CD1c-positive myeloid dendritic cell (primary cell): Measurements from ENCODE around the gene MBD2.
"Not testable (repeated sequence)": the region's sequence is repeated elsewhere in the genome, so short reads cannot be mapped to it uniquely, and the experiment has no call there.

Source experiments
- DNase-seq: peaks from one replicate; pipeline ENCODE4 v3.0.0-alpha.2; 2016; ENCODE audit errors: extremely low spot score

The MBD2 gene

DNA sequence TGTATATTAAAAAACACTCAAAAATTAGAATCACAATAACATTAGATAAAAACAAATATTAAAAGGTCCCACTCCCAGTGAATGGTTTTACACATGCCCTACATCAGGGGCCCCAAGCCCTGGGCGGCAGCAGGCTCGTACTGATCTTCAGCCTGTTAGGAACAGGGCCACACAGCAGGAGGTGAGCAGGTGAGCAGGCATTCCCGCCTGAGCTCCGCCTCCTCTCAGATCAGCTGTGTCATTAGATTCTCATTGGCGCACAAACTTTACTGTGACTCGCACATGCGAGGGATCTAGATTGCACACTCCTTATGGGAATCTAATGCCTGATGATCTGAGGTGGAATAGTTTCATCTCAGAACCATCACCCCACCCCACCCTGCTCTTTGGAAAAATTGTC lies 74.2 kb downstream of the MBD2 start:
- no peak for DNase-seq

DNA sequence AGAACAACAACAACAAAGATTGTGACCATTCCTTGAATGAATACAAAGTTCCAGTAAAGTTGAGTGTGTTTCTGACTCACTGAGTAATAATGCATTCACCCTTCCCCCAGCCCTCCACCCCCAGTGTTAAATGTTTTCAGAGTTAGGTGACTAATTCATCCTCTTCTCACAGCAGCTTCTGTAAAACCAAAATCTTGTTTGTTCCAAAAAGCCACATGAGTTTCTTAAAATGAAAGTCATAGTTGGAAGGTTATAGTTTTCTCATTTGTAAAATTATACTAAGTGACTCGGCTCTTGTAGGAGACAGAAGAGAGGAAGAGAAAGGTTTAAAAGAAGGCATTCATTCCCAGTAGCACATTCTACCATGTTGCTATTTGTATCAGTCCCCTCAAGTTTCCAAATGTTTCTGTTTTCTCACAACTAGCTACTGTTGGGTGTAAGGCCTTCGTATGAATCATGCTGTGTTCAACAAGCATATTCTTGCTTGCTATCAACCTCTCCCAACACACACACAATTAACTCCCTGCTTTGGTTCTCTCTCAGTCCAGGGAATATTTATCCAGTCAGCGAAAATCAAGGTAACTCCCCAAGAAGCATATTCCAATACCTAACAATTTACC lies 75.3 kb downstream of the MBD2 start:
- DNase-seq, result peak; percentile 41

DNA sequence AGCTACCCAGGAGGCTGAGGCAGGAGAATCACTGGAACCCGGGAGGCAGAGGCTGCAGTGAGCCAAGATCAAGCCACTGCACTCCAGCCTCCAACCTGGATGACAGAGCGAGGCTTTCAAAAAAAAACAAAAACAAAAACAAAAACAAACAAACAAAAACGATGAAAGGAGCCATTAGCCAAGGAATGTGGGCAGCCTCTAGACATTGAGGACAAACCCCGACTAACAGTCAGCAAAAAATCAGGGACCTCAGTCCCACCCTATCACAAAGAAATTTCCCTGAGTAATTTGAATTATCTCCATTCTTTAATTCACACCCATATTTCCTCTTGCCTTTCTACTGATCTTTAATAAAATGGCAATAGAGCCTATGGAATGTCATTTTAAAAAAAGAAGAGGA lies 75.8 kb downstream of the MBD2 start:
- DNase-seq, result no peak

DNA sequence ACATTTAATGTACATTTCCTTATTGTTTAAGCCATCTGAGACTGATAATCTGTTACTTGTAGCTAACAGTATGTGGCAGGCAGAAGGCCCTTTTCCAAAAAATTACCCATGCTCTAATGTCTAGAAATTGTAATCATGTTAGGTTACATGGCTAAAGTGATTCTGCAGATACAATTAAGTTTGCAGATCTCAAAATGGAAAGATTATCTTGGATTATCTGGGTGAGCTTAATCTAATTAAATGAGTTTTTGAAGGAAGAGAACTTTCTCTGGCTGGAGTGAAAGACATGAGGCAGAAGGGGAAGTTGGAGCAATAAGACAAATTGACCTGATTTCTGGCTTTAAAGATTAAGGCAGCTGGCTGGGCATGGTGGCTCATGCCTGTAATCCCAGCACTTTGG lies 76.3 kb downstream of the MBD2 start:
- DNase-seq, result no peak

DNA sequence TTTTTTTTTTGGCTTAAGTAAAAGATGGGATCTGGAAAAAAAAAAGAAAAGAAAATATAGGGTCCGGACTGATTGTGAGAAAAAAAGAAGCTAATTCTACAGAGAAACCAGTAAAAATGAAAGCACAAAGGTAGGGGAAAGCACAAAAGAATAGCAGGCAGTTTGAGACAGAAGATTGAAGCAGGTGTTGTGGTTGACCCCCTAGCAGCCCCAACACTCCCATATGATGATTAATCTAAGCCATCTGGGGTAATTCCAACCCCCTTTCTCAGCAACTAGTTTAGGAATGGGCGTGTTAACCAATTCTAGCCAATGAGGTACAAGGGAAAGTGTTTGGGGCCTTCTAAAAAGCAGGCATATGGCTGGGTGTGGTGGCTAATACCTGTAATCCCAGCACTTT lies 77.0 kb downstream of the MBD2 start:
- no peak for DNase-seq

DNA sequence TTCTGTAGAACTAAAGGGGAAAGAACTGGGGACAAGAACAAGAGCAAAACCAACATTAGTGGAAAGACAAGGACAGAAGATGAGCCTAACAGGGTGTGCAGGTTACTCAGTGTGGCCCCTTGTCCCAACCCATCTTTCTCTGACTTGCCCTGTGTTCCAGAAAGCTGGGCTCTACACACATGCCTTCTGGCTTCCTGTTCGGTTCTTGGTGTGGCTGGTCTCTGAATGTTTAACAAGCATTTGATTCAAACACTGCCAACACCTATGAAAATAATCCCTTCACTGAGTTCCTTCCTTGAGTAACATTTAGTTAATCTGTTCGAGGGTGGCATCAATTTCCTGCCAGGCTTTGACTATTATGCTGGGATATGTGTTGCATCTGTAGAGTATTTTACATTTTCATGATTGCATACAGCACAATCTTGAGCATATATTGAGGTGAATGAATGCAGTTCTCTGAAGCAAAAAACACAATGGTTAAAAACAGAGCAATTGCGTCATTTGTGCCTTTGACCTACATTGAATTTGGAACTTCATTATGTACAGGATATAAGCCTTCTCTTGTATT lies 83.3 kb downstream of the MBD2 start:
- no peak for DNase-seq

DNA sequence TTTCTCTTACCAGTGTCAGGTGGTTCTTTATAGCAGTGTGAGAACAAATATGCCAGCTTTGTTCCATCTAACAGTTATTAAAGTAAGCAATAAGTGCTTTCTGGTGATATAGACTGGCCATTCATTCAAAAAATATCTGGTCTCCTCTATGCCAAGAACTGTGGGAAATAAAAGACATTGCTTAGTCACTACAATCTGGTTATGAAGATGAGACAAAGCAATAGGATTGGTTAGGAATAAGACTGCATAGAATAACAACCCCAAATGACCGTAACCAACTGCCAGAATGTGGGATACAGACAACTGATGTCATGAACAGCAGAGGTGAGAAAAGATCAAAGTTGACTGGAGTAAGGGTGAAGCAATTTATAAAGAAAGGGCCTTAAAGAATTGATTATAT lies 83.8 kb downstream of the MBD2 start:
- DNase-seq, result no peak

DNA sequence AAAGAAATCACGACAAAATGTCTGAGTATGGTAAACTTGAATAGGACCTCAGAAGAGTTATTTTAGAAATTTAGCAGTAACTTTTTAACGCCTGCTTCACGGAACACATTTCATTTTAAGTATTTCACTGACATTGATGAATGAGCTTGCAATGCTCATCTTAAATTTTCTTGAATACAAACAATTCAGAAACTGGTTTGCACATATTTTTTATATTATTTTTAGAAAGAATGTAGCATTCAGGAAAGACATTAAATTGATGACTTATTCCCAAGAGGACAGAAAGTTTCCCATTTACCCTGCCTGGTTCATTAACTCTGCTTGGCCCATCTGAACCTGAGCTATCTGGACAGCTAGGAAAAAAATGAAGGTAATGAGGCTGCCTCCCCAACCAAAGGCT lies 89.3 kb downstream of the MBD2 start:
- no peak for DNase-seq

DNA sequence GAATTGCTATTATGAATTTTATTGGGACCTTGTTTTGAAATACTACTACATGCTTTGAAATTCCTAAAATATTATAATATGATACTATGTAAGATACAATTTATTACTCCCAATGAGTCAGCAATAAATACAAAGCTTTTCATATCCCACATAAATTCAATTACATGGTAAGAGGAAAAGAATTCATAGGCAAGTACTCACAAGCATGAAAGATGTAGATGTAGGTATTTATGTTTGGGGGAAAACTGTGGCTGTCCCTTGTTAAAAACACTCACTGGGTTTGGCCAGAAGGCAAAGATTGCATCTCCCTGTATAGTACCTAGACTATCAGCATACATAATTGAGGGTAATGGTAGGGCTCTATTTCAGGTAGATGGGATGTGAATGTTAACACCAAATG lies 90.4 kb downstream of the MBD2 start:
- no peak for DNase-seq

DNA sequence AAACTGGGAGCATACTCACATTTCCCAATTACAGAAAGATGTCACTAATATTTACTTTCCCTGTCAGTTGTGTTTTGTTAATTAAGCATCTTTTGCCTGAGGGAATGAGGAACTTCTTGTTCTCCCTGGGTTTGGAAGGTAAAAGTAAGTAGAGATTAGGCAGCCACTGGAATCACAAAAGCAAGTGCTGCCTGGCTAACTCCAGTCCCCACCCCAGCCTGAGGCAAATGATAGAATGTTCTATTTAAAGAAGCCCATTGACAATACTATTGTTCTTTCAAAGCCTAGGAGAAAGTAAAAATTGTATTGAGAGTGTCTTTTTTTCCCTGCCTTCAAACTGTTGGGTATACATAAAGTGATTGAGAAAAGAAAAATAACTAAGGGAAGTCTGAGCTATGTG lies 93.8 kb downstream of the MBD2 start:
- DNase-seq, result no peak

DNA sequence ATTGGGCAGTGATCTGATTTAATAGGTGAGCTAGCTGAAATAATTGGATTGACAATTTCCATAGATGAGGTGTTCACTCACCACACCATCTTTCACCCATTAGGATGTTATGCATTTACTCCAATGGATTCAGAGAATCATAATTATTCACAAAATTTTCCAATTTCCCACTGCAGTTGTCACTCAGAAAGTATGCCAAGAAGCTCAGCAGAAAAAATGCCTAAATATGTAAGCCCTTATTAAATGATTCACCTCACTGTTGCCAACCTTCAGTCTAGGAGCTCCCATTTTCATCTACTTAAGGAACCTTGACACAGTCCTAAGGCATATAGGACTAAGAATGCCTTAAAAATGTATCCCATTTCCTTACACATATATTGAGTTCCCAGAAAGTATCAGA lies 94.3 kb downstream of the MBD2 start:
- no peak for DNase-seq

DNA sequence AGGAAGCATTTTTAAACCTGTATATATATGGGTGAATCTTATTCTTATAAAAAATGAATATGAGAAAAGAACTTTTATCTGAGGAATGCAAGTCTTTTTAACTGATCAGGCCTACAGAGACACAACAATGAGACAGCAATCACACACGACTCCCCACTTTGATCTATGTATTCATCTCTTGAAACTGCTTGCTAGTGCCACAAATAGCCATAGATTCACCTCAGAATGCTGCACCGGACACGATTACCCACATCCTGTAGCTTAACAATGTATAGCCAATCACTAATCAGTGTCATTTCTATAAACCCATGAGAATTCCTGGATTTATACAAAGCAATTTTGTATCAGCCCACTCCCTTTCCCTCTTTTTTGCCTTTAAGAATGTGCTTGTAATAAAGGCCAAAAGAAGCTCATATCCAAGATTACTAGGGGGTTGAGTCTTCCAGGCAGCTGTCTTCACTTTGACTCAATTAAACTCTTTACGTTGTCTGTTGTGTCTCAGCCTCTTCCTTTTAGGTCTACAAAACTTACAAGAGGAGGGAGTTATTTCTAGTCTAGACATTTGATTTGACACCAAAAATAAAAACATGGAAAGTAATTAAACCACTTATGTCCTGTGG lies 94.9 kb downstream of the MBD2 start:
- no peak for DNase-seq

DNA sequence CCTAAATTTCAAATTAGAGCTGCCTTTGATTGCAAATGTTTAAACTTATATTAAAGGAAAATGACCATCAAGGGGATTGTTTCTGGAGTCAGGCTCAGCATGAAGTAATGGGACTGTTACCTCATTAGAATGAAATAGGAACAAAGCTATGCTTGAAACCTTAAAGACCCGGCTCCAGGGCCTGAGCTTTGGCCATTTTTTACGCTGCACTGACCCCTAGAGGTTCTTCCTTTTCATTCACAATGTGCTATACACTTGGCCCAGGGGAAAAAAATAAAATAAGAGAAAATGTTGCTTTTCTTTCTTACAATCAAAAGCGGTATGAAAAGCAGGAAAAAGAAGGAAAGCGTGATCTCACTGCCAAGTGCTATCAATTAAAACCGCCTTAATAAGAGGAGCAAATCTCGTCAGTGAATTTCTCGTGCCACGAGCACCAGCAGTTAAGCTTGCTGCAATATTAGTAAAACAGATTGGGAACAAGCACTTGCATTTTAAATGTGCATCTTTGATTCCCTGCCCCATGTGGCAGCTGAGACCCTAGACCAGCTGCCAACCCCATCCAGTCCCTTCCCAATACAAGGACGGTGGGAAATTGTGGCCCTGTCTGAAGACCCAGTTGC lies 96.6 kb downstream of the MBD2 start:
- DNase-seq, result peak; percentile 15

DNA sequence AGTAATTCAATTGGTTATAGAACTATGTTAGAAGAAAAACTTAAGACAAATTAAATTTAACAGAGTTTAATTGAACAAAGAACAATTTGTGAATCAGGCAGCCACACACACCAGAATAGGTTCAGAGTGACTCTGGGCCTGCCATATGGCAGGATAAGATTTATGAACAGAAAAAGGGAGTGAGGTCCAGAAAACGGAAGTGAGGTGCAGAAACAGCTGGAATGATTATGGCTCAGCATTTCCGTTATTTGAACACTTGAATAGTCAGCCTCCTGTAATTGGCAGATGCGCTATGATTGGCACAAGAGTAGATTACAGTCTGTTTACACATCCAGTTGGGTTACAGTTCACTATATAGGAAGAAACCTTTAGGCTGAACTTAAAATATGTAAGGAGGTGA lies 99.0 kb downstream of the MBD2 start:
- DNase-seq, result no peak

DNA sequence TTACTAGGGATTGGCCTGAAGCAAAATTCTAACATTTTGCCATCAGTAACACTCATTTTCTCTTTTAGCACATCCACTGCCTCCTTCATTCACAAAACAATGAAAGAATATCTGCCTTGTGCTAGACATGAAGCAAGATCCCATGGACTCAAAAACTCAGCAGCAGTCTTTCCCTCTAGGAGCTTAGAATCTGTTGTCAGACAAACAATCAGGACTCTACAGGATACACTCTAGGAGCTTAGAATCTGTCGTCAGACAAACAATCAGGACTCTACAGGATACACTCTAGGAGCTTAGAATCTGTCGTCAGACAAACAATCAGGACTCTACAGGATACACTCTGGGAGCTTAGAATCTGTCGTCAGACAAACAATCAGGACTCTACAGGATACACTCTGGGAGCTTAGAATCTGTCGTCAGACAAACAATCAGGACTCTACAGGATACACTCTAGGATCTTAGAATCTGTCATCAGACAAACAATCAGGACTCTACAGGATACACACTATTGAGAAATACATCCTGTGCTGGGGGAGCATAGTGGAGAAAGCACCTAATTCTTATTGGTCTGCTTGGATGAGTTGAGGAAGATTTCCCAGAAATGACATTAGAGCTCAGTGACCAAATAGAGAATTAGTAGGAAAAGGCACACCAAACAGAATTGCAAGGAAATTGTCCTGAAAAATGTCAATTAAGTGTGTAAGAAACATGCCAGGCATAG lies 100.6 kb downstream of the MBD2 start:
- DNase-seq, result not testable (repeated sequence)

DNA sequence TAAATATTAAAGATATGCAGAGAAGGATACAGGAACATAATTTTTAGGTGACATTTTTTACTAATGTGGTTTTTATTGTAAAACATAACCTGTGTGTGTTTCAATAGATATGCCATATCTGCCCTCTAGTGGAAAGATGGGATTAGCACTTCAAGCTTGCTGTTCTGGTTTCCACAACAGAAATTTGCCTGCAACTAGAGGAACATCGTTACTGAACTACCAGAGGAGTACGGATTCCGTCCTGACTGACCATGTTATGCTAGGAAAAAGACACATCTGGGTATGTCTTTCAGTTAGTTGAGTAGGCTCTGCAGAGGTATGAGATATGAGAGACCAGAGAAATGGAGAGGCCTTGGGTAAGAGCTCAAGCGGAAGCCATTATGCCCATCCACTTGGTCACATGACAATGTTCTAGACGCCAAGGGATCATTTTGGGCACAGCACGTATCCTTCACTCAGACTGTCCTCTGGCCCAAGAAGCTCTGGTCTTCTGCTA lies 104.9 kb downstream of the MBD2 start:
- DNase-seq, result peak; percentile 39

DNA sequence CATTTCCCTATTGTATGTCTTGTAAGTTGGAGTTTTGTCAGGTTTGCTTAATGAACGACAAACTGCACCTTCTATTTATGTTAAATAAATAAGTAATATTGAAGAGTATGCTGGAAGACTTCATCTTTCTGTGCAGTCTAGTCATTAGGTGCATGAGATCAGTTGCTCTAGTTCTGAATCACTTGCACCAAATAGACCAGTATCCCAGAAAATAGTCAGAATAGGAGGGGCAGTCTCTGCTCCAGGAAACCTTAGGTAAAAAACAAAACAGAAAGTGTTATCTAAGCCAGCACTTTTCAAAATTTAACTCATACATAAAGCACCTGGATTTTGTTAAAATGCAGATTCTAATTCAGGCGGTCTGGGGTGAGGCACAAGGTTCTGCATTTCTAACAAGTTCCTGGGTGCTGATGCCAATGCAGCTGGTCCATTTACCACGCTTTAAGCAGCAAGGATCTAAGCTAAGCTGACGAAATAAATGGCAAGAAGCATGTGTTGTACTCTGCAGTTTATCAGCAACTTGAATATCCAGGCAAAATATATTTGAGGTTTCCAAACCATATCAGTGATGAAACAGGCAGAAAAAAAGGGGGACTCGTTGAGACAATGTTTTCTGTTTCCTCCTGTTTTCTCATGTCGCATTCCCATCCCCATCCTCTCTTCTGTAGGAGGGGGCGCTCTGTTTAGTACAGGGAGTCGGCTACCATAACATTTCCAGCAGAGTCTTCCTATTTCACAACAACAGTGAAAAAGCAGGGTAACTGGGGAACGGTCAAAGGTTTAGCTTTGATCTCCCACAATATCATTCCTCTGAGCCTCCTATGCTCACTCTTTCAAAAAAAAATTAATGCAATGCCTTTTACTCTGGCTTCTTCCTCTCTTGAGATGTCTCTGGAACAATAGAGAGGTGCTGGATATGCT lies 106.4 kb downstream of the MBD2 start:
- no peak for DNase-seq

DNA sequence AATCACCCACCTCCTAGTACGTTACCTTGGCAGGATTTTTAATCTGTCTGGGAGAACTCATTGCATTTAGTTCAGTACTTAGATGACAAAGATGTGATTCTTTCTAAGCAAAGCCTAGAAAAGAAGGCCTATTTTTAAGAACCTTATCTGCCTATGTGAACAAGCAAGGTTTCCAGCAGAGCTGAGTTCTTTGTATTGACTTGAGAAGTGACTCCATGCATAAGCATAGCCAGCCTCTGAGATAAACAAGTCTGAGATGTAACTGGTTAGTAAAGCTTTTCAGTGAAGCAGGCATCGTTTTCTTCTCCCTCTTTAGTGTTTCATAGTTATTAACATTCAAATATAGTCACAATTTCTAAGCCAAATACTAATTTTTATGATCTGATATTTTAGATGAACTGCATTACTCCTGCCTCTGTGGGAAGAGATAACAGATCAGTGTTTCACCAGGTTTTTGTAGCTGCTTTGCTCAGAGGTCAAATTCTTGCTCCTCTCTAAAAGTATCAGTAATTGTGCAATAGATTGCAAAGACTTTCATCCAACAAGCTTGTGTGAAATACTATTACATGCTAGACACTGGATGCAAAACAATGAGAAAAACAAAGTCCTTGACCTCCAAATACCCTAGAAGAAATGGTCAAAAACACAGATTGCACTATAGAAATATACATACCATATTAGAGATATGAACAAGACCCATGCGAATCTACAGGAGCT lies 107.8 kb downstream of the MBD2 start:
- DNase-seq, result no peak

DNA sequence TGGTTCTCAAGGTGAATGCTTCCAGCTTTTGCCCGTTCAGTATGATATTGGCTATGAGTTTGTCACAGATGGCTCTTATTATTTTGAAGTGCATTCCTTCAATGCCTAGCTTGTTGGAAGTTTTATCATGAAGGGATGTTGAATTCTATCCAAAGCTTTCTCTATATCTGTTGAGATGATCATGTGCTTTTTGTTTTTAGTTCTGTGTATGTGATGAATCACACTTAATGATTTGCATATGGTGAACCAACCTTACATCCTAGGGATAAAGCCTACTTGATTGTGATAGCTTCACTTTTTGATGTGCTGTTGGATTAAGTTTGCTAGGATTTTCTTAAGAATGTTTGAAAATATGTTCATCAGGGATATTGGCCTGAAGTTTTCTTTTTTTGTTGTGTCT lies 112.1 kb downstream of the MBD2 start:
- DNase-seq, result no peak

DNA sequence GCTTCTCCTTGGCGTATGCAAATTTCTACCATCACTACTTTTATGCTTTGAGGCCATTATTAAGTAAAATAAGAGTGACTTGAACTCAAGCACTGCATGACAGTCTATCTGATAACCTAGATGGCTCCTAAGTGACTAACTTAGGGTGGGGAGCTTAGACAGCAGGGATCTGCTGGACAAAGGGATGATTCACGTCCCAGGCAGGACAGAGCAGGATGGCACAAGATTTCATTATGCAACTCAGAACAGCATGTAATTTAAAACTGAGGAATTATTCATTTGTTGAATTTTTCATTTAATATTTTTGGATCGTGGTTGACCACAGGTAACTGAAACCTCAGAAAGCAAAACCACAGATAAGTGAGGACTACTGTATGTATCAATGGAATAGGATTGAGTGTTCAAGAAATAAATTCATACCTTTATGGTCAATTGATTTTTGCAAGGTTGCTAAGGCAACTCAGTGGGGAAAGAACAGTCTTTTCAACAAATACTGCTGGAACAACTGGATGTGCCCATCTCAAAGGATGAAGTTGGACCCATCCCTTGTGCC lies 115.3 kb downstream of the MBD2 start:
- no peak for DNase-seq
